ENCODE measurements around the gene NEMP1.

Gene NEMP1

GRCh38 chr12:57098546-57098945 lies 20.0 kb upstream of the NEMP1 start:
- no peak for TF ChIP-seq SUZ12 (IDR thresholded peaks at IDR 0.05; ENCODE audit: extremely low read depth, insufficient read depth, insufficient read length)
- TF ChIP-seq YY1 (IDR thresholded peaks at IDR 0.05; ENCODE audit: insufficient read depth, insufficient read length), result no peak
- no peak for DNase-seq (ENCODE audit: low read depth, low spot score)
- no peak overlapping the region for H3K9ac ChIP-seq (ENCODE audit: insufficient read length, low read depth)
- H3K9me3 ChIP-seq (ENCODE audit: insufficient read depth, low read length), result no peaks in the 10 kb centered on the region
- no peaks in the 10 kb centered on the region for H3K27me3 ChIP-seq (ENCODE audit: insufficient read depth, insufficient read length)
- peaks cover 24% of the 10 kb centered on the region for H3K4me1 ChIP-seq (ENCODE audit: insufficient read depth, insufficient read length)
- H3K36me3 ChIP-seq (ENCODE audit: insufficient read depth, insufficient read length, low read length), result peaks cover 81% of the 10 kb centered on the region
- no peak overlapping the region for H3K4me3 ChIP-seq (ENCODE audit: insufficient read length, low read depth)

- Histone ChIP-seq H3K27me3 (ENCODE audit: insufficient read depth, insufficient read length) (no peaks in the 10 kb centered on the region), H3K36me3 (ENCODE audit: insufficient read depth, insufficient read length, low read length) (peaks cover 86% of the 10 kb centered on the region), H3K9ac (ENCODE audit: insufficient read length, low read depth) (no peak overlapping the region), H3K9me3 (ENCODE audit: insufficient read depth, low read length) (no peaks in the 10 kb centered on the region), H3K4me1 (ENCODE audit: insufficient read depth, insufficient read length) (peaks cover 28% of the 10 kb centered on the region), H3K4me3 (ENCODE audit: insufficient read length, low read depth) (no peak overlapping the region)
- TF ChIP-seq ZNF274 (IDR thresholded peaks at IDR 0.05; ENCODE audit: low read depth, low read length), result no peak
- no peak for TF ChIP-seq YY1 (IDR thresholded peaks at IDR 0.05; ENCODE audit: insufficient read depth, insufficient read length)
- no peak for TF ChIP-seq SUZ12 (IDR thresholded peaks at IDR 0.05; ENCODE audit: extremely low read depth, insufficient read depth, insufficient read length)
- no peak for DNase-seq (ENCODE audit: low read depth, low spot score)
Measured at GRCh38 chr12:57097554-57097835, 18.9 kb upstream of the NEMP1 start.

- peaks cover 86% of the 10 kb centered on the region for H3K36me3 ChIP-seq (ENCODE audit: insufficient read depth, insufficient read length, low read length)
- TF ChIP-seq ZNF274 (IDR thresholded peaks at IDR 0.05; ENCODE audit: low read depth, low read length) (no peak), YY1 (IDR thresholded peaks at IDR 0.05; ENCODE audit: insufficient read depth, insufficient read length) (no peak), SUZ12 (IDR thresholded peaks at IDR 0.05; ENCODE audit: extremely low read depth, insufficient read depth, insufficient read length) (no peak)
- no peak overlapping the region for H3K9ac ChIP-seq (ENCODE audit: insufficient read length, low read depth)
Measured at GRCh38 chr12:57096748-57097553, 18.4 kb upstream of the NEMP1 start.

GRCh38 chr12:57096099-57096572 lies 17.5 kb upstream of the NEMP1 start:
- Histone ChIP-seq H3K9me3 (ENCODE audit: insufficient read depth, low read length) (no peaks in the 10 kb centered on the region), H3K4me1 (ENCODE audit: insufficient read depth, insufficient read length) (peaks cover 26% of the 10 kb centered on the region), H3K4me3 (ENCODE audit: insufficient read length, low read depth) (no peak overlapping the region), H3K27me3 (ENCODE audit: insufficient read depth, insufficient read length) (no peaks in the 10 kb centered on the region), H3K36me3 (ENCODE audit: insufficient read depth, insufficient read length, low read length) (peaks cover 91% of the 10 kb centered on the region), H3K9ac (ENCODE audit: insufficient read length, low read depth) (no peak overlapping the region)
- no peak for DNase-seq (ENCODE audit: low read depth, low spot score)
- no peak for TF ChIP-seq ZNF274 (IDR thresholded peaks at IDR 0.05; ENCODE audit: low read depth, low read length)
- TF ChIP-seq SUZ12 (IDR thresholded peaks at IDR 0.05; ENCODE audit: extremely low read depth, insufficient read depth, insufficient read length), result no peak
- no peak for TF ChIP-seq YY1 (IDR thresholded peaks at IDR 0.05; ENCODE audit: insufficient read depth, insufficient read length)

More at GRCh38 chr12:57096748-57097553, 18.4 kb upstream of the NEMP1 start:
- Histone ChIP-seq H3K4me1 (ENCODE audit: insufficient read depth, insufficient read length) (peaks cover 23% of the 10 kb centered on the region), H3K4me3 (ENCODE audit: insufficient read length, low read depth) (no peak overlapping the region), H3K27me3 (ENCODE audit: insufficient read depth, insufficient read length) (no peaks in the 10 kb centered on the region), H3K9me3 (ENCODE audit: insufficient read depth, low read length) (no peaks in the 10 kb centered on the region)
- DNase-seq (ENCODE audit: low read depth, low spot score), result no peak

GRCh38 chr12:57095440-57095839 lies 16.8 kb upstream of the NEMP1 start:
- TF ChIP-seq YY1 (IDR thresholded peaks at IDR 0.05; ENCODE audit: insufficient read depth, insufficient read length) (no peak), SUZ12 (IDR thresholded peaks at IDR 0.05; ENCODE audit: extremely low read depth, insufficient read depth, insufficient read length) (no peak), ZNF274 (IDR thresholded peaks at IDR 0.05; ENCODE audit: low read depth, low read length) (no peak)
- H3K9ac ChIP-seq (ENCODE audit: insufficient read length, low read depth), result peak overlapping the region; percentile 50
- DNase-seq (ENCODE audit: low read depth, low spot score), result no peak
- H3K4me3 ChIP-seq (ENCODE audit: insufficient read length, low read depth), result no peak overlapping the region
- H3K27me3 ChIP-seq (ENCODE audit: insufficient read depth, insufficient read length), result no peaks in the 10 kb centered on the region
- H3K36me3 ChIP-seq (ENCODE audit: insufficient read depth, insufficient read length, low read length), result peaks cover 96% of the 10 kb centered on the region
- H3K4me1 ChIP-seq (ENCODE audit: insufficient read depth, insufficient read length), result peaks cover 33% of the 10 kb centered on the region
- no peaks in the 10 kb centered on the region for H3K9me3 ChIP-seq (ENCODE audit: insufficient read depth, low read length)

- Histone ChIP-seq H3K9me3 (ENCODE audit: insufficient read depth, low read length) (no peaks in the 10 kb centered on the region), H3K36me3 (ENCODE audit: insufficient read depth, insufficient read length, low read length) (peaks cover 88% of the 10 kb centered on the region), H3K4me1 (ENCODE audit: insufficient read depth, insufficient read length) (peaks cover 34% of the 10 kb centered on the region), H3K4me3 (ENCODE audit: insufficient read length, low read depth) (no peak overlapping the region), H3K27me3 (ENCODE audit: insufficient read depth, insufficient read length) (no peaks in the 10 kb centered on the region), H3K9ac (ENCODE audit: insufficient read length, low read depth) (peak overlapping the region; percentile 52)
- no peak for DNase-seq (ENCODE audit: low read depth, low spot score)
- TF ChIP-seq YY1 (IDR thresholded peaks at IDR 0.05; ENCODE audit: insufficient read depth, insufficient read length), result no peak
- no peak for TF ChIP-seq SUZ12 (IDR thresholded peaks at IDR 0.05; ENCODE audit: extremely low read depth, insufficient read depth, insufficient read length)
- TF ChIP-seq ZNF274 (IDR thresholded peaks at IDR 0.05; ENCODE audit: low read depth, low read length), result no peak
Measured at GRCh38 chr12:57094208-57095160, 15.9 kb upstream of the NEMP1 start.
